Astrocyte of the cerebellum (primary cell): ENCODE results near the gene SLC25A47.
A peak's percentile ranks its signal among the peaks of the same experiment; 100 is the strongest.
"Not testable (repeated sequence)": the region's sequence is repeated elsewhere in the genome, so short reads cannot be mapped to it uniquely, and the experiment has no call there.

Experiments used
- DNase-seq: peaks from one replicate; pipeline ENCODE4 v3.0.0-alpha.2; 2011; ENCODE audit warnings: low read depth
- H3K4me3 ChIP-seq: 2 replicates; pipeline ENCODE4 v1.5.1; 2011; ENCODE audit warnings: mild to moderate bottlenecking, low read depth, low read length, moderate library complexity
- CTCF ChIP-seq: IDR thresholded peaks from 2 replicates; pipeline ENCODE4 v1.5.1; 2012; ENCODE audit warnings: low read length, low read depth, moderate library complexity, mild to moderate bottlenecking; ENCODE audit errors: missing control alignments
- in situ Hi-C: cut with HindIII; loops from 2 replicates; pipeline ENCODE4 v1.10.0; 2017; ENCODE audit warnings: low sequenced_read_pairs

SLC25A47 gene

GRCh38 chr14:100281286-100282082 is 41.7 kb upstream of the SLC25A47 start:
- no peak for DNase-seq
- TF ChIP-seq CTCF = no peak
- in situ Hi-C loops = loop anchor here (5.0 kb wide), 1 partner anchor 44 kb away; the partner anchor contains the start of gene YY1
- no peak overlapping the region for H3K4me3 ChIP-seq

- no peak for DNase-seq
- no peak overlapping the region for H3K4me3 ChIP-seq
- no peak for TF ChIP-seq CTCF
- in situ Hi-C loops = loop anchor here (5.0 kb wide), 1 partner anchor 45 kb away; the partner anchor contains the start of gene YY1
Measured at GRCh38 chr14:100282083-100282350, 41.1 kb upstream of the SLC25A47 start.

GRCh38 chr14:100282766-100283419 is 40.2 kb upstream of the SLC25A47 start:
- DNase-seq = no peak
- TF ChIP-seq CTCF = no peak
- in situ Hi-C loops = loop anchor here (5.0 kb wide), 1 partner anchor 46 kb away; the partner anchor contains the start of gene YY1
- no peak overlapping the region for H3K4me3 ChIP-seq

- DNase-seq, H3K4me3 ChIP-seq: not testable (repeated sequence)
- in situ Hi-C loops = loop anchor here (5.0 kb wide), 1 partner anchor 46 kb away; the partner anchor contains the start of gene YY1
Measured at GRCh38 chr14:100283436-100283835, 39.7 kb upstream of the SLC25A47 start.

- in situ Hi-C loops = loop anchor here (5.0 kb wide), 1 partner anchor 47 kb away; the partner anchor contains the start of gene YY1
- no peak for DNase-seq
- H3K4me3 ChIP-seq = no peak overlapping the region
- no peak for TF ChIP-seq CTCF
Measured at GRCh38 chr14:100283984-100284881, 38.9 kb upstream of the SLC25A47 start.

GRCh38 chr14:100285021-100285912 is 37.9 kb upstream of the SLC25A47 start:
- H3K4me3 ChIP-seq = peak overlapping the region; percentile 61
- TF ChIP-seq CTCF = peak; percentile 79
- no peak for DNase-seq
- in situ Hi-C loops = no loop called here
